Panc1 (cell line): ENCODE results near the gene F2RL1. TPM values are rescaled to one million over a fixed set of nuclear protein-coding genes. Genes with fewer than 3 reads are reported as not detected.

Experiments
- ATAC-seq: fragments of 200-7000 bp; cut with Tn5 transposase; 2 replicates; pipeline ENCODE4 v1.9.1; 2020; ENCODE audit warnings: mild to moderate bottlenecking, moderate library complexity
- BruUV-seq: library from RNA; stranded (reverse); fragments of 400-500 nt; replicated peaks from 2 replicates; lab custom pipeline; 2021; lab: Mats Ljungman, UMichigan
- CTCF ChIA-PET: fragments of 300-600 bp; sonication (Branson Sonifier 250); formaldehyde crosslinking; loops from one replicate; lab custom pipeline; 2022; ENCODE audit warnings: antibody characterized with exemption; lab: Charles Lee
- POLR2A ChIA-PET: fragments of 300-600 bp; sonication (Branson Sonifier 250); formaldehyde crosslinking; loops from one replicate; lab custom pipeline; 2022; ENCODE audit warnings: antibody characterized with exemption; lab: Charles Lee
- DNase-seq: peaks from one replicate; pipeline ENCODE4 v3.0.0-alpha.2; 2010; ENCODE audit warnings: low read depth, low spot score
- H3K27ac ChIP-seq: 2 replicates; pipeline ENCODE4 v1.5.1; 2011; ENCODE audit warnings: mild to moderate bottlenecking, low read length, inconsistent platforms
- H3K27me3 ChIP-seq: fragments of 200-500 bp; sonication (Bioruptor generic); 2 replicates; pipeline ENCODE4 v1.6.0; 2014; ENCODE audit warnings: low read length, inconsistent platforms; ENCODE audit not compliant: control insufficient read depth, insufficient read depth
- H3K36me3 ChIP-seq: fragments of 200-500 bp; sonication (Bioruptor generic); 2 replicates; pipeline ENCODE4 v1.5.1; 2014; ENCODE audit warnings: inconsistent platforms, mild to moderate bottlenecking, low read length, moderate library complexity; ENCODE audit not compliant: control insufficient read depth, insufficient read depth
- H3K4me1 ChIP-seq: 2 replicates; pipeline ENCODE4 v1.5.1; 2011; ENCODE audit warnings: inconsistent platforms, mild to moderate bottlenecking, low read length, moderate library complexity; ENCODE audit not compliant: control insufficient read depth, insufficient read depth
- H3K4me3 ChIP-seq, 2 experiments: 2 replicates each; pipeline ENCODE4 v1.5.1; 2011 to 2012; ENCODE audit warnings: low read depth in 2 of 2, low read length in 2 of 2, mild to moderate bottlenecking in 2 of 2, inconsistent platforms in 1 of 2, moderate library complexity in 1 of 2
- H3K9me3 ChIP-seq: fragments of 200-500 bp; sonication (Bioruptor generic); 2 replicates; pipeline ENCODE4 v1.5.1; 2014; ENCODE audit warnings: low read depth, mild to moderate bottlenecking, inconsistent platforms, low read length, moderate library complexity; ENCODE audit not compliant: control insufficient read depth, insufficient read depth
- POLR2AphosphoS5 ChIP-seq: IDR thresholded peaks from 2 replicates; pipeline ENCODE4 v1.6.1; 2012; ENCODE audit warnings: mild to moderate bottlenecking, low read depth, low read length, moderate library complexity
- SIN3A ChIP-seq: IDR thresholded peaks from 2 replicates; pipeline ENCODE4 v1.6.1; 2012; ENCODE audit warnings: low read depth, mild to moderate bottlenecking, low read length, moderate library complexity, borderline replicate concordance; ENCODE audit not compliant: insufficient read depth
- TCF7L2 ChIP-seq: IDR thresholded peaks from 2 replicates; pipeline ENCODE4 v1.6.1; 2011; ENCODE audit warnings: mild to moderate bottlenecking, low read depth, low read length, inconsistent platforms
- in situ Hi-C: cut with HindIII; loops from 2 replicates; pipeline ENCODE4 v1.10.0; 2016; ENCODE audit warnings: low sequenced_read_pairs, low pct_unique_long_range_greater_than_20kb
- intact Hi-C: fragments of 100-400 bp; cut with micrococcal nuclease; formaldehyde crosslinking; loops from one replicate; pipeline ENCODE4 v1.10.0; 2022; ENCODE audit not compliant: unreplicated experiment
- total RNA-seq: library from RNA; stranded (reverse); gene quantifications from one replicate; pipeline ENCODE4 v1.2.1, GENCODE V29; 2021; ENCODE audit not compliant: unreplicated experiment
- TF ChIP-seq, protein P1 (sequence below), 2 experiments: IDR thresholded peaks; 2 replicates each; pipeline ENCODE4 v1.6.1; 2011 to 2012; ENCODE audit warnings: low read depth in 2 of 2, control low read depth in 1 of 2, low read length in 1 of 2, mild to moderate bottlenecking in 1 of 2, moderate library complexity in 1 of 2; ENCODE audit not compliant: insufficient read depth in 1 of 2
- TF ChIP-seq, protein P2 (sequence below): fragments of 450-650 bp; IDR thresholded peaks from 2 replicates; pipeline ENCODE4 v1.5.1; 2017; ENCODE audit warnings: mild to moderate bottlenecking

F2RL1 gene
- total RNA-seq, 1 experiment from 2014 or later = 65.9 TPM

GRCh38 chr5:76813982-76814562, 4.8 kb upstream of the F2RL1 start:
- DNase-seq = no peak
- no peaks in the 10 kb centered on the region for H3K27me3 ChIP-seq

DNA sequence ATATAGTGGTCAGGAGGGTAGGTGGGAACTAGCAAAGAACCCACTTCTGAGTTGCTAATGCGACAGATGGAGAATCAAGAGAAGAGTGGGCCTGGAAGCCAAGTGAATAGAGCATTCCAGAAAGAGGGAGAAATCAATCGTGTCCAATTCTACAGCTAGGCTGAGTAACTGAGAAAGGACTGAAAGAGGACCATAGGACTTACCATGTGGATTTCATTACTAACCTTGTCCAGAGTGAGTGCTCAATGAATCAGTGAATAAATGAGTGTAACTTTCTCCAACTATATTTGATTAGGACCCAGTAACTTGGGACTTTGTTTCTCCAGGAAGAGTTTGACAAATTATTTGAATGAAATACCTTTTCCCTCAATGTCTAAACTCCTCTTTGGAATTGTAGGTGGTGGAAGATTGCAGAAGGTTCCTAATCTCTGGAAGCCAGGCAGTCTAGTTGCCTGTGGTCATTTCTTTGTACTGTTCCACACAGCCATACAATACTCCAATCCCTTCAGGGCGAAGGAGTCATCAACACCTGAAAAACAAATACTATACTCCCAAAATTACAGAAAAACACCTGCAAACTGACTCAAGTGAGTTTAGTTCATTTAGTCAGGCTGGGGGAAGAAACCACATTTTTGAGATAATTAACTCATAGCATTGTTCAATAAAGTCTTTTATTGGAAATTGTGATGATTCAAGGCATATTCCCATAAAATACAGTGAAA, 2.6 kb upstream of the F2RL1 start:
- ATAC-seq (no peak), DNase-seq (no peak)
- Histone ChIP-seq H3K9me3 (no peaks in the 10 kb centered on the region), H3K4me3 (no peak overlapping the region), H3K36me3 (peaks cover 4% of the 10 kb centered on the region; the same call in 1 of the 2 replicates), H3K4me1 (peaks cover 30% of the 10 kb centered on the region), H3K27ac (peak overlapping the region; percentile 39), H3K27me3 (no peaks in the 10 kb centered on the region)
- intact Hi-C loops = no loop called here
- ChIA-PET POLR2A (interaction anchor here (1.1 to 1.5 kb wide), 2 partner anchors 10 to 11 kb away, joined by 3 to 5 read pairs; no protein-coding TSS in a partner anchor), CTCF (interaction anchor here (0.6 to 3.2 kb wide), 2 partner anchors 10 to 23 kb away, joined by 10 to 14 read pairs; no protein-coding TSS in a partner anchor)
- TF ChIP-seq SIN3A (no peak), POLR2AphosphoS5 (no peak), TCF7L2 (no peak)
- TF ChIP-seq, protein P1, sequence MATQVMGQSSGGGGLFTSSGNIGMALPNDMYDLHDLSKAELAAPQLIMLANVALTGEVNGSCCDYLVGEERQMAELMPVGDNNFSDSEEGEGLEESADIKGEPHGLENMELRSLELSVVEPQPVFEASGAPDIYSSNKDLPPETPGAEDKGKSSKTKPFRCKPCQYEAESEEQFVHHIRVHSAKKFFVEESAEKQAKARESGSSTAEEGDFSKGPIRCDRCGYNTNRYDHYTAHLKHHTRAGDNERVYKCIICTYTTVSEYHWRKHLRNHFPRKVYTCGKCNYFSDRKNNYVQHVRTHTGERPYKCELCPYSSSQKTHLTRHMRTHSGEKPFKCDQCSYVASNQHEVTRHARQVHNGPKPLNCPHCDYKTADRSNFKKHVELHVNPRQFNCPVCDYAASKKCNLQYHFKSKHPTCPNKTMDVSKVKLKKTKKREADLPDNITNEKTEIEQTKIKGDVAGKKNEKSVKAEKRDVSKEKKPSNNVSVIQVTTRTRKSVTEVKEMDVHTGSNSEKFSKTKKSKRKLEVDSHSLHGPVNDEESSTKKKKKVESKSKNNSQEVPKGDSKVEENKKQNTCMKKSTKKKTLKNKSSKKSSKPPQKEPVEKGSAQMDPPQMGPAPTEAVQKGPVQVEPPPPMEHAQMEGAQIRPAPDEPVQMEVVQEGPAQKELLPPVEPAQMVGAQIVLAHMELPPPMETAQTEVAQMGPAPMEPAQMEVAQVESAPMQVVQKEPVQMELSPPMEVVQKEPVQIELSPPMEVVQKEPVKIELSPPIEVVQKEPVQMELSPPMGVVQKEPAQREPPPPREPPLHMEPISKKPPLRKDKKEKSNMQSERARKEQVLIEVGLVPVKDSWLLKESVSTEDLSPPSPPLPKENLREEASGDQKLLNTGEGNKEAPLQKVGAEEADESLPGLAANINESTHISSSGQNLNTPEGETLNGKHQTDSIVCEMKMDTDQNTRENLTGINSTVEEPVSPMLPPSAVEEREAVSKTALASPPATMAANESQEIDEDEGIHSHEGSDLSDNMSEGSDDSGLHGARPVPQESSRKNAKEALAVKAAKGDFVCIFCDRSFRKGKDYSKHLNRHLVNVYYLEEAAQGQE (IDR thresholded peaks at IDR 0.05; ENCODE audit: insufficient read depth in 1 of 2, low read depth in 2 of 2, low read length in 1 of 2) = no peak
- TF ChIP-seq, protein P2, sequence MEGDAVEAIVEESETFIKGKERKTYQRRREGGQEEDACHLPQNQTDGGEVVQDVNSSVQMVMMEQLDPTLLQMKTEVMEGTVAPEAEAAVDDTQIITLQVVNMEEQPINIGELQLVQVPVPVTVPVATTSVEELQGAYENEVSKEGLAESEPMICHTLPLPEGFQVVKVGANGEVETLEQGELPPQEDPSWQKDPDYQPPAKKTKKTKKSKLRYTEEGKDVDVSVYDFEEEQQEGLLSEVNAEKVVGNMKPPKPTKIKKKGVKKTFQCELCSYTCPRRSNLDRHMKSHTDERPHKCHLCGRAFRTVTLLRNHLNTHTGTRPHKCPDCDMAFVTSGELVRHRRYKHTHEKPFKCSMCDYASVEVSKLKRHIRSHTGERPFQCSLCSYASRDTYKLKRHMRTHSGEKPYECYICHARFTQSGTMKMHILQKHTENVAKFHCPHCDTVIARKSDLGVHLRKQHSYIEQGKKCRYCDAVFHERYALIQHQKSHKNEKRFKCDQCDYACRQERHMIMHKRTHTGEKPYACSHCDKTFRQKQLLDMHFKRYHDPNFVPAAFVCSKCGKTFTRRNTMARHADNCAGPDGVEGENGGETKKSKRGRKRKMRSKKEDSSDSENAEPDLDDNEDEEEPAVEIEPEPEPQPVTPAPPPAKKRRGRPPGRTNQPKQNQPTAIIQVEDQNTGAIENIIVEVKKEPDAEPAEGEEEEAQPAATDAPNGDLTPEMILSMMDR = no peak
- in situ Hi-C loops = no loop called here
- BruUV-seq = no TSS peak

More at GRCh38 chr5:76813982-76814562, 4.8 kb upstream of the F2RL1 start:
- ChIA-PET CTCF (interaction anchor here (0.5 kb wide), 1 partner anchor 40 kb away, joined by 5 read pairs; no protein-coding TSS in a partner anchor), POLR2A (no interaction called here)
- peak; percentile 73 for ATAC-seq
- in situ Hi-C loops (no loop called here), intact Hi-C loops (no loop called here)
- BruUV-seq = no TSS peak
- TF ChIP-seq TCF7L2 = no peak
- TF ChIP-seq, protein P2 = no peak
- TF ChIP-seq POLR2AphosphoS5 = peak; percentile 47; the same call in 1 of the 2 replicates
- no peak for TF ChIP-seq SIN3A
- Histone ChIP-seq H3K4me1 (peaks cover 45% of the 10 kb centered on the region), H3K9me3 (no peaks in the 10 kb centered on the region), H3K4me3 (no peak overlapping the region), H3K36me3 (no peaks in the 10 kb centered on the region; the same call in 1 of the 2 replicates), H3K27ac (peak overlapping the region; percentile 60)
